GM23338 (cell line): Measurements from ENCODE around the gene RSRC1. TPM values are rescaled to one million over a fixed set of nuclear protein-coding genes. Genes with fewer than 3 reads are reported as not detected.

Source experiments
- ATAC-seq: fragments of 200-7000 bp; cut with Tn5 transposase; 3 replicates; pipeline ENCODE4 v1.9.1; 2020
- DNase-seq: peaks from one replicate; pipeline ENCODE4 v3.0.0-alpha.2; 2015; ENCODE audit warnings: low spot score
- H2AFZ ChIP-seq: fragments of 200-600 bp; sonication (generic); 2 replicates; pipeline ENCODE4 v1.8.0; 2016; ENCODE audit warnings: antibody characterized with exemption, mild to moderate bottlenecking, moderate library complexity
- H3F3A ChIP-seq: fragments of 200-600 bp; sonication (generic); replicated peaks from 2 replicates; pipeline ENCODE4 v1.8.0; 2017; ENCODE audit warnings: antibody characterized with exemption, mixed run types, low read depth
- H3K27ac ChIP-seq: fragments of 200-600 bp; sonication (generic); 2 replicates; pipeline ENCODE4 v1.6.1; 2016; ENCODE audit warnings: low read depth
- H3K27me3 ChIP-seq: fragments of 200-600 bp; sonication (generic); 2 replicates; pipeline ENCODE4 v1.8.0; 2016; ENCODE audit warnings: mild to moderate bottlenecking, mixed run types, moderate library complexity; ENCODE audit not compliant: insufficient read depth
- H3K36me3 ChIP-seq: fragments of 200-600 bp; sonication (generic); 2 replicates; pipeline ENCODE4 v1.8.0; 2016; ENCODE audit warnings: mild to moderate bottlenecking; ENCODE audit not compliant: insufficient read depth
- H3K4me1 ChIP-seq: fragments of 200-600 bp; sonication (generic); 2 replicates; pipeline ENCODE4 v1.8.0; 2016; ENCODE audit warnings: mild to moderate bottlenecking, moderate library complexity; ENCODE audit not compliant: insufficient read depth
- H3K4me2 ChIP-seq: fragments of 200-600 bp; sonication (generic); 2 replicates; pipeline ENCODE4 v1.7.1; 2017; ENCODE audit warnings: mixed run types
- H3K4me3 ChIP-seq: fragments of 200-600 bp; sonication (generic); 2 replicates; pipeline ENCODE4 v1.6.1; 2016; ENCODE audit warnings: mixed run types
- H3K79me2 ChIP-seq: fragments of 200-600 bp; sonication (generic); replicated peaks from 2 replicates; pipeline ENCODE4 v1.8.0; 2017; ENCODE audit warnings: mild to moderate bottlenecking; ENCODE audit not compliant: insufficient read depth
- H3K9me2 ChIP-seq: fragments of 200-600 bp; sonication (generic); 2 replicates; pipeline ENCODE4 v1.8.0; 2017; ENCODE audit not compliant: insufficient read depth
- H4K20me1 ChIP-seq: fragments of 200-600 bp; sonication (generic); replicated peaks from 2 replicates; pipeline ENCODE4 v1.8.0; 2017; ENCODE audit warnings: mild to moderate bottlenecking; ENCODE audit not compliant: insufficient read depth
- H3K27ac Mint-ChIP-seq: 2 replicates; pipeline ENCODE4 v1.8.0; 2020; ENCODE audit warnings: inconsistent platforms, mild to moderate bottlenecking, moderate library complexity, mixed read lengths
- H3K27me3 Mint-ChIP-seq: 3 replicates; pipeline ENCODE4 v1.8.0; 2022; ENCODE audit warnings: low read depth, mild to moderate bottlenecking, moderate library complexity, mixed read lengths, inconsistent platforms; ENCODE audit not compliant: insufficient read depth, poor library complexity
- H3K36me3 Mint-ChIP-seq: 3 replicates; pipeline ENCODE4 v1.8.0; 2021; ENCODE audit warnings: low read depth, mild to moderate bottlenecking, inconsistent platforms, moderate library complexity, mixed read lengths
- H3K4me1 Mint-ChIP-seq: 3 replicates; pipeline ENCODE4 v1.8.0; 2020; ENCODE audit warnings: mild to moderate bottlenecking, inconsistent platforms, mixed read lengths
- H3K4me3 Mint-ChIP-seq: 3 replicates; pipeline ENCODE4 v1.8.0; 2021; ENCODE audit warnings: moderate library complexity, mild to moderate bottlenecking, inconsistent platforms, mixed read lengths
- H3K9me3 Mint-ChIP-seq: 3 replicates; pipeline ENCODE4 v1.8.0; 2020; ENCODE audit warnings: moderate library complexity, mild to moderate bottlenecking, inconsistent platforms, mixed read lengths
- ETS1 ChIP-seq: IDR thresholded peaks from 2 replicates; pipeline ENCODE4 v1.6.1; 2016; ENCODE audit warnings: antibody characterized with exemption
- EZH2 ChIP-seq: fragments of 200-600 bp; sonication (generic); IDR thresholded peaks from one replicate; pipeline ENCODE4 v1.8.0; 2017; ENCODE audit warnings: antibody characterized with exemption, mild to moderate bottlenecking, low read depth; ENCODE audit not compliant: unreplicated experiment
- JUNB ChIP-seq: IDR thresholded peaks from one replicate; pipeline ENCODE4 v1.6.1; 2016; ENCODE audit warnings: antibody characterized with exemption; ENCODE audit not compliant: unreplicated experiment
- NANOG ChIP-seq: IDR thresholded peaks from 2 replicates; pipeline ENCODE4 v1.6.1; 2016; ENCODE audit warnings: antibody characterized with exemption, borderline replicate concordance
- REST ChIP-seq: IDR thresholded peaks from one replicate; pipeline ENCODE4 v1.6.1; 2018; ENCODE audit warnings: antibody characterized with exemption; ENCODE audit not compliant: unreplicated experiment
- STAT1 ChIP-seq: IDR thresholded peaks from one replicate; pipeline ENCODE4 v1.6.1; 2016; ENCODE audit warnings: antibody characterized with exemption; ENCODE audit not compliant: unreplicated experiment
- ZNF114 ChIP-seq: fragments of 250-450 bp; sonication (Bioruptor Pico); IDR thresholded peaks from 2 replicates; pipeline ENCODE4 v1.5.0; 2020; ENCODE audit warnings: mild to moderate bottlenecking, moderate library complexity
- ZNF331 ChIP-seq: fragments of 250-450 bp; sonication (Bioruptor Pico); IDR thresholded peaks from 2 replicates; pipeline ENCODE4 v1.5.0; 2020; ENCODE audit warnings: low read depth, mild to moderate bottlenecking, moderate library complexity
- polyA plus RNA-seq: library from polyadenylated mRNA; unstranded; fragments of >200 nt; fragmentation: Nextera tagmentation; extraction: Ambion mirVana; gene quantifications from 2 replicates; pipeline ENCODE4 v1.2.1, GENCODE V29; 2016
- total RNA-seq: library from RNA; depleted of rRNA; stranded (reverse); fragments of >200 nt; shearing (Covaris generic); gene quantifications from 2 replicates; pipeline ENCODE4 v1.2.3, GENCODE V29; 2014
- TF ChIP-seq, protein P1 (sequence below): fragments of 250-450 bp; sonication (Bioruptor Pico); IDR thresholded peaks from 2 replicates; pipeline ENCODE4 v1.5.0; 2020; ENCODE audit warnings: mild to moderate bottlenecking, moderate library complexity

Gene RSRC1
- total and polyA plus RNA-seq, 2 experiments from 2014 or later: 32.5 to 76.8 TPM

- DNase-seq (peak; percentile 15), ATAC-seq (no peak; the same call in 2 of the 3 replicates)
- Histone ChIP-seq H3F3A (no peaks in the 10 kb centered on the region), H3K4me1 (no peaks in the 10 kb centered on the region), H3K79me2 (no peaks in the 10 kb centered on the region), H4K20me1 (no peaks in the 10 kb centered on the region), H3K27ac (peak overlapping the region; percentile 34; the same call in 1 of the 2 replicates), H3K4me3 (no peak overlapping the region), H3K9me2 (no peaks in the 10 kb centered on the region), H3K36me3 (no peaks in the 10 kb centered on the region), H3K27me3 (no peaks in the 10 kb centered on the region), H3K4me2 (no peak overlapping the region), H2AFZ (no peak overlapping the region)
- no peaks in the 10 kb centered on the region for H3K9me3 Mint-ChIP-seq
- no peak for TF ChIP-seq JUNB
- no peak overlapping the region for H3K4me3 Mint-ChIP-seq
- no peaks in the 10 kb centered on the region for H3K36me3 Mint-ChIP-seq
- H3K27me3 Mint-ChIP-seq: no peaks in the 10 kb centered on the region
- H3K27ac Mint-ChIP-seq: 0 out of 2 replicates have a peak overlapping the region, but pooled peaks have one; percentile 66
- peaks cover 2% of the 10 kb centered on the region for H3K4me1 Mint-ChIP-seq
Measured at GRCh38 chr3:158382479-158382878, 272.6 kb downstream of the RSRC1 start.

DNA sequence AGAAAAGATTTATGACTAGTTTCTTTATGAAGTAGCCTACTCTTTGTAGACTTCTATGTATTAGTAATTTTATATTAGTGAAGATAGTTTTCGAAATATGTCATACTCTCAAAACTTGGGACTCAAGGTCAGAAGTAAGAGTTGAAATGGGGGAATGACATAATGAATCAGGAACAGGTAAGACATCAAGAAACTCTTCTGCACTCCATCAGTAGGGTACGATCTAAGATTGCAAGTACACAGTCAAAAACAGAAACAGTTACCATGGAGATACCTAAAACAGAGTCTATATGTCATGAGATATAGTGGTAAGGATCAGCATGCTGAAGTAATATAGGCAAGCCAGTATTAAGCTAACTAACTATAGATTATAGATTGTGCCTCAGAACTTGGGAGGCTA, 274.1 kb downstream of the RSRC1 start:
- peaks cover 2% of the 10 kb centered on the region for H3K4me1 Mint-ChIP-seq
- no peak overlapping the region for H3K4me3 Mint-ChIP-seq
- H3K27ac Mint-ChIP-seq: no peak overlapping the region
- TF ChIP-seq REST: no peak
- no peak for TF ChIP-seq JUNB
- no peak for TF ChIP-seq ZNF114 (CRISPR knock-in tag)
- no peak for TF ChIP-seq ETS1
- TF ChIP-seq, protein P1, sequence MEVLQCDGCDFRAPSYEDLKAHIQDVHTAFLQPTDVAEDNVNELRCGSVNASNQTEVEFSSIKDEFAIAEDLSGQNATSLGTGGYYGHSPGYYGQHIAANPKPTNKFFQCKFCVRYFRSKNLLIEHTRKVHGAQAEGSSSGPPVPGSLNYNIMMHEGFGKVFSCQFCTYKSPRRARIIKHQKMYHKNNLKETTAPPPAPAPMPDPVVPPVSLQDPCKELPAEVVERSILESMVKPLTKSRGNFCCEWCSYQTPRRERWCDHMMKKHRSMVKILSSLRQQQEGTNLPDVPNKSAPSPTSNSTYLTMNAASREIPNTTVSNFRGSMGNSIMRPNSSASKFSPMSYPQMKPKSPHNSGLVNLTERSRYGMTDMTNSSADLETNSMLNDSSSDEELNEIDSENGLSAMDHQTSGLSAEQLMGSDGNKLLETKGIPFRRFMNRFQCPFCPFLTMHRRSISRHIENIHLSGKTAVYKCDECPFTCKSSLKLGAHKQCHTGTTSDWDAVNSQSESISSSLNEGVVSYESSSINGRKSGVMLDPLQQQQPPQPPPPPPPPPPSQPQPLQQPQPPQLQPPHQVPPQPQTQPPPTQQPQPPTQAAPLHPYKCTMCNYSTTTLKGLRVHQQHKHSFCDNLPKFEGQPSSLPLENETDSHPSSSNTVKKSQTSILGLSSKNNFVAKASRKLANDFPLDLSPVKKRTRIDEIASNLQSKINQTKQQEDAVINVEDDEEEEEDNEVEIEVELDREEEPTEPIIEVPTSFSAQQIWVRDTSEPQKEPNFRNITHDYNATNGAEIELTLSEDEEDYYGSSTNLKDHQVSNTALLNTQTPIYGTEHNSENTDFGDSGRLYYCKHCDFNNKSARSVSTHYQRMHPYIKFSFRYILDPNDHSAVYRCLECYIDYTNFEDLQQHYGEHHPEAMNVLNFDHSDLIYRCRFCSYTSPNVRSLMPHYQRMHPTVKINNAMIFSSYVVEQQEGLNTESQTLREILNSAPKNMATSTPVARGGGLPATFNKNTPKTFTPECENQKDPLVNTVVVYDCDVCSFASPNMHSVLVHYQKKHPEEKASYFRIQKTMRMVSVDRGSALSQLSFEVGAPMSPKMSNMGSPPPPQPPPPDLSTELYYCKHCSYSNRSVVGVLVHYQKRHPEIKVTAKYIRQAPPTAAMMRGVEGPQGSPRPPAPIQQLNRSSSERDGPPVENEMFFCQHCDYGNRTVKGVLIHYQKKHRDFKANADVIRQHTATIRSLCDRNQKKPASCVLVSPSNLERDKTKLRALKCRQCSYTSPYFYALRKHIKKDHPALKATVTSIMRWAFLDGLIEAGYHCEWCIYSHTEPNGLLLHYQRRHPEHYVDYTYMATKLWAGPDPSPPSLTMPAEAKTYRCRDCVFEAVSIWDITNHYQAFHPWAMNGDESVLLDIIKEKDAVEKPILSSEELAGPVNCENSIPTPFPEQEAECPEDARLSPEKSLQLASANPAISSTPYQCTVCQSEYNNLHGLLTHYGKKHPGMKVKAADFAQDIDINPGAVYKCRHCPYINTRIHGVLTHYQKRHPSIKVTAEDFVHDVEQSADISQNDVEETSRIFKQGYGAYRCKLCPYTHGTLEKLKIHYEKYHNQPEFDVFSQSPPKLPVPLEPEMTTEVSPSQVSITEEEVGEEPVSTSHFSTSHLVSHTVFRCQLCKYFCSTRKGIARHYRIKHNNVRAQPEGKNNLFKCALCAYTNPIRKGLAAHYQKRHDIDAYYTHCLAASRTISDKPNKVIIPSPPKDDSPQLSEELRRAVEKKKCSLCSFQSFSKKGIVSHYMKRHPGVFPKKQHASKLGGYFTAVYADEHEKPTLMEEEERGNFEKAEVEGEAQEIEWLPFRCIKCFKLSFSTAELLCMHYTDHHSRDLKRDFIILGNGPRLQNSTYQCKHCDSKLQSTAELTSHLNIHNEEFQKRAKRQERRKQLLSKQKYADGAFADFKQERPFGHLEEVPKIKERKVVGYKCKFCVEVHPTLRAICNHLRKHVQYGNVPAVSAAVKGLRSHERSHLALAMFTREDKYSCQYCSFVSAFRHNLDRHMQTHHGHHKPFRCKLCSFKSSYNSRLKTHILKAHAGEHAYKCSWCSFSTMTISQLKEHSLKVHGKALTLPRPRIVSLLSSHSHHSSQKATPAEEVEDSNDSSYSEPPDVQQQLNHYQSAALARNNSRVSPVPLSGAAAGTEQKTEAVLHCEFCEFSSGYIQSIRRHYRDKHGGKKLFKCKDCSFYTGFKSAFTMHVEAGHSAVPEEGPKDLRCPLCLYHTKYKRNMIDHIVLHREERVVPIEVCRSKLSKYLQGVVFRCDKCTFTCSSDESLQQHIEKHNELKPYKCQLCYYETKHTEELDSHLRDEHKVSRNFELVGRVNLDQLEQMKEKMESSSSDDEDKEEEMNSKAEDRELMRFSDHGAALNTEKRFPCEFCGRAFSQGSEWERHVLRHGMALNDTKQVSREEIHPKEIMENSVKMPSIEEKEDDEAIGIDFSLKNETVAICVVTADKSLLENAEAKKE (CRISPR knock-in tag): no peak
- no peak for TF ChIP-seq ZNF331 (CRISPR knock-in tag)
- TF ChIP-seq STAT1: no peak
- no peak for TF ChIP-seq NANOG
- TF ChIP-seq EZH2: no peak
- Histone ChIP-seq H3K79me2 (no peaks in the 10 kb centered on the region), H3K27ac (no peak overlapping the region), H2AFZ (no peak overlapping the region), H3K4me2 (no peak overlapping the region), H4K20me1 (no peaks in the 10 kb centered on the region), H3F3A (no peaks in the 10 kb centered on the region), H3K4me1 (no peaks in the 10 kb centered on the region), H3K36me3 (no peaks in the 10 kb centered on the region), H3K27me3 (no peaks in the 10 kb centered on the region), H3K4me3 (no peak overlapping the region), H3K9me2 (no peaks in the 10 kb centered on the region)
- no peaks in the 10 kb centered on the region for H3K36me3 Mint-ChIP-seq
- ATAC-seq (no peak), DNase-seq (no peak)
- H3K9me3 Mint-ChIP-seq: no peaks in the 10 kb centered on the region
- H3K27me3 Mint-ChIP-seq: no peaks in the 10 kb centered on the region
